IPS DF 6.9 (cell line): ENCODE results near the gene DSCAM.

Experiments used
- DNase-seq: peaks from one replicate; pipeline ENCODE4 v3.0.0-alpha.2; 2013; ENCODE audit warnings: low read depth, low spot score
- H3K27ac ChIP-seq: one replicate; pipeline ENCODE4 v1.5.1; 2013; ENCODE audit warnings: low read length, control low read depth
- H3K27me3 ChIP-seq: 2 replicates; pipeline ENCODE4 v1.6.1; 2013; ENCODE audit warnings: mild to moderate bottlenecking, low read length; ENCODE audit not compliant: control insufficient read depth, insufficient read depth
- H3K36me3 ChIP-seq: 2 replicates; pipeline ENCODE4 v1.6.1; 2013; ENCODE audit warnings: low read length; ENCODE audit not compliant: control insufficient read depth, insufficient read depth
- H3K4me1 ChIP-seq: 2 replicates; pipeline ENCODE4 v1.6.1; 2013; ENCODE audit warnings: low read length; ENCODE audit not compliant: control insufficient read depth, insufficient read depth
- H3K4me3 ChIP-seq: 2 replicates; pipeline ENCODE4 v1.5.1; 2013; ENCODE audit warnings: mild to moderate bottlenecking, low read length
- H3K9me3 ChIP-seq: 2 replicates; pipeline ENCODE4 v1.6.1; 2013; ENCODE audit warnings: low read length, inconsistent platforms; ENCODE audit not compliant: control insufficient read depth, insufficient read depth
- WGBS: extraction: QIAGEN DNeasy Blood & Tissue Kit; methylation state at CpG from one replicate; pipeline ENCODE4 v1.1.7; 2013; ENCODE audit warnings: mixed read lengths, missing lambda C conversion rate; ENCODE audit not compliant: insufficient read length, insufficient coverage; 5-methylcytosine and 5-hydroxymethylcytosine counted together

DSCAM gene

GRCh38 chr21:40852563-40852962 is 5.6 kb upstream of the DSCAM start:
- H3K27me3 ChIP-seq = no peaks in the 10 kb centered on the region
- H3K27ac ChIP-seq = no peak overlapping the region
- H3K4me3 ChIP-seq = no peak overlapping the region
- H3K9me3 ChIP-seq = no peaks in the 10 kb centered on the region
- DNase-seq = no peak
- H3K4me1 ChIP-seq = peaks cover 2% of the 10 kb centered on the region; the same call in 1 of the 2 replicates
- WGBS = no CpG with 5 or more reads among the region's 5 CpGs
- no peaks in the 10 kb centered on the region for H3K36me3 ChIP-seq

- H3K4me3 ChIP-seq = no peak overlapping the region
- no CpG with 5 or more reads among the region's 2 CpGs for WGBS
- no peak overlapping the region for H3K27ac ChIP-seq
These were observed 4.8 kb upstream of the DSCAM start for GRCh38 chr21:40851749-40852148.

GRCh38 chr21:40850071-40850470 is 3.1 kb upstream of the DSCAM start:
- no peaks in the 10 kb centered on the region for H3K36me3 ChIP-seq
- DNase-seq = no peak
- H3K4me1 ChIP-seq = peaks cover 2% of the 10 kb centered on the region; the same call in 1 of the 2 replicates
- peaks cover 9% of the 10 kb centered on the region; the same call in 1 of the 2 replicates for H3K27me3 ChIP-seq
- H3K27ac ChIP-seq = no peak overlapping the region
- no CpG with 5 or more reads among the region's 1 CpG for WGBS
- H3K4me3 ChIP-seq = no peak overlapping the region
- H3K9me3 ChIP-seq = no peaks in the 10 kb centered on the region

More at GRCh38 chr21:40851749-40852148, 4.8 kb upstream of the DSCAM start:
- Histone ChIP-seq H3K27me3 (peaks cover 4% of the 10 kb centered on the region; the same call in 1 of the 2 replicates), H3K9me3 (no peaks in the 10 kb centered on the region), H3K36me3 (no peaks in the 10 kb centered on the region), H3K4me1 (peaks cover 2% of the 10 kb centered on the region; the same call in 1 of the 2 replicates)
- DNase-seq = no peak

- peaks cover 2% of the 10 kb centered on the region; the same call in 1 of the 2 replicates for H3K4me1 ChIP-seq
- no peak overlapping the region for H3K4me3 ChIP-seq
These were observed 993 bp upstream of the DSCAM start for GRCh38 chr21:40847951-40848350.

GRCh38 chr21:40846103-40846502 is 855 bp downstream of the DSCAM start:
- H3K27me3 ChIP-seq = peaks cover 10% of the 10 kb centered on the region; the same call in 1 of the 2 replicates

More at GRCh38 chr21:40847951-40848350, 993 bp upstream of the DSCAM start:
- Histone ChIP-seq H3K9me3 (no peaks in the 10 kb centered on the region), H3K36me3 (no peaks in the 10 kb centered on the region), H3K27ac (no peak overlapping the region), H3K27me3 (peaks cover 9% of the 10 kb centered on the region; the same call in 1 of the 2 replicates)
- no CpG with 5 or more reads among the region's 6 CpGs for WGBS
- no peak for DNase-seq

GRCh38 chr21:40845441-40845995 is 1.4 kb downstream of the DSCAM start:
- H3K36me3 ChIP-seq = no peaks in the 10 kb centered on the region
- H3K9me3 ChIP-seq = no peaks in the 10 kb centered on the region
- H3K4me1 ChIP-seq = peaks cover 2% of the 10 kb centered on the region; the same call in 1 of the 2 replicates
- H3K27me3 ChIP-seq = peaks cover 10% of the 10 kb centered on the region; the same call in 1 of the 2 replicates
- no CpG with 5 or more reads among the region's 5 CpGs for WGBS
- no peak overlapping the region for H3K27ac ChIP-seq
- no peak overlapping the region for H3K4me3 ChIP-seq
- DNase-seq = no peak

More at GRCh38 chr21:40846103-40846502, 855 bp downstream of the DSCAM start:
- Histone ChIP-seq H3K27ac (no peak overlapping the region), H3K36me3 (no peaks in the 10 kb centered on the region), H3K9me3 (no peaks in the 10 kb centered on the region), H3K4me3 (no peak overlapping the region), H3K4me1 (peaks cover 2% of the 10 kb centered on the region; the same call in 1 of the 2 replicates)
- no CpG with 5 or more reads among the region's 5 CpGs for WGBS
- DNase-seq = no peak

GRCh38 chr21:40844935-40845334 is 2.0 kb downstream of the DSCAM start:
- DNase-seq = no peak
- Histone ChIP-seq H3K27ac (no peak overlapping the region), H3K36me3 (no peaks in the 10 kb centered on the region), H3K4me1 (peaks cover 2% of the 10 kb centered on the region; the same call in 1 of the 2 replicates), H3K27me3 (peaks cover 10% of the 10 kb centered on the region; the same call in 1 of the 2 replicates), H3K9me3 (no peaks in the 10 kb centered on the region), H3K4me3 (no peak overlapping the region)
- no CpG with 5 or more reads among the region's 5 CpGs for WGBS

GRCh38 chr21:40842197-40842552 is 4.8 kb downstream of the DSCAM start:
- H3K4me1 ChIP-seq = no peaks in the 10 kb centered on the region
- no peak for DNase-seq
- H3K9me3 ChIP-seq = no peaks in the 10 kb centered on the region
- H3K36me3 ChIP-seq = no peaks in the 10 kb centered on the region
- peaks cover 8% of the 10 kb centered on the region; the same call in 1 of the 2 replicates for H3K27me3 ChIP-seq
- WGBS = 100% methylated on average over 2 of the region's 11 CpGs
- H3K27ac ChIP-seq = no peak overlapping the region
- no peak overlapping the region for H3K4me3 ChIP-seq

GRCh38 chr21:40841524-40842196 is 5.3 kb downstream of the DSCAM start:
- Histone ChIP-seq H3K9me3 (no peaks in the 10 kb centered on the region), H3K27ac (no peak overlapping the region), H3K27me3 (peaks cover 7% of the 10 kb centered on the region; the same call in 1 of the 2 replicates), H3K36me3 (no peaks in the 10 kb centered on the region), H3K4me1 (no peaks in the 10 kb centered on the region), H3K4me3 (no peak overlapping the region; the same call in 1 of the 2 replicates)
- WGBS = no CpG with 5 or more reads among the region's 39 CpGs
- DNase-seq = peak; percentile 33

GRCh38 chr21:40840401-40841125 is 6.4 kb downstream of the DSCAM start:
- no peaks in the 10 kb centered on the region for H3K4me1 ChIP-seq
- no peaks in the 10 kb centered on the region for H3K36me3 ChIP-seq
- WGBS = no CpG with 5 or more reads among the region's 15 CpGs
- DNase-seq = no peak
- peaks cover 2% of the 10 kb centered on the region; the same call in 1 of the 2 replicates for H3K27me3 ChIP-seq
- H3K9me3 ChIP-seq = no peaks in the 10 kb centered on the region
- no peak overlapping the region for H3K4me3 ChIP-seq
- H3K27ac ChIP-seq = no peak overlapping the region
